ENCODE data around the gene PDE6D.

GRCh38 chr2:231692847-231693246 is 88.2 kb downstream of the PDE6D start:
- TF ChIP-seq CTCF (IDR thresholded peaks at IDR 0.05; ENCODE audit: borderline replicate concordance, extremely low read depth, low read length, poor library complexity, severe bottlenecking), result no peak
- no peak for TF ChIP-seq EZH2 (IDR thresholded peaks at IDR 0.05; ENCODE audit: borderline replicate concordance, low read depth, low read length, severe bottlenecking)
